Right atrium auricular region (tissue), 2 donors: ENCODE results near the gene CD55. TPM values are rescaled to one million over a fixed set of nuclear protein-coding genes. Genes with fewer than 3 reads are reported as not detected.

Experiments used
- DNase-seq: peaks from one replicate; pipeline ENCODE4 v3.0.0-alpha.2; 2019; ENCODE audit warnings: low spot score
- H3K27ac ChIP-seq, 2 donors: fragments of 200-600 bp; sonication (generic); 1 replicate in 1 of 2; 2 replicates in 1 of 2; pipeline ENCODE4 v1.5.1; 2016 to 2019
- H3K27me3 ChIP-seq, 2 donors: fragments of 200-600 bp; sonication (generic); one replicate each; pipeline versions ENCODE4 v1.5.1 to v1.6.0; 2017 to 2019
- H3K36me3 ChIP-seq: fragments of 200-600 bp; sonication (generic); one replicate; pipeline ENCODE4 v1.5.1; 2016
- H3K4me1 ChIP-seq, 2 donors: fragments of 200-600 bp; sonication (generic); one replicate each; pipeline versions ENCODE4 v1.5.1 to v1.6.0; 2017 to 2019
- H3K4me3 ChIP-seq, 2 donors: fragments of 200-600 bp; sonication (generic); 1 replicate in 1 of 2; 2 replicates in 1 of 2; pipeline ENCODE4 v1.5.1; 2017 to 2019; ENCODE audit warnings: mild to moderate bottlenecking in 1 of 2, moderate library complexity in 1 of 2
- H3K9me3 ChIP-seq, 2 donors: fragments of 200-600 bp; sonication (generic); one replicate each; pipeline ENCODE4 v1.5.1; 2019
- total RNA-seq, 2 donors: library from RNA; depleted of rRNA; stranded (reverse); fragments of >200 nt; gene quantifications; one replicate each; pipeline ENCODE4 v1.1.0, GENCODE V29; 2016
- TF ChIP-seq, protein P1 (sequence below), 2 donors: fragments of 200-600 bp; sonication (generic); IDR thresholded peaks; one replicate each; pipeline ENCODE4 v1.5.1; 2019; ENCODE audit warnings: antibody characterized with exemption in 2 of 2

The CD55 gene
- 100 to 1,000 TPM; 109 to 117 TPM for total RNA-seq

- TF ChIP-seq, protein P1, sequence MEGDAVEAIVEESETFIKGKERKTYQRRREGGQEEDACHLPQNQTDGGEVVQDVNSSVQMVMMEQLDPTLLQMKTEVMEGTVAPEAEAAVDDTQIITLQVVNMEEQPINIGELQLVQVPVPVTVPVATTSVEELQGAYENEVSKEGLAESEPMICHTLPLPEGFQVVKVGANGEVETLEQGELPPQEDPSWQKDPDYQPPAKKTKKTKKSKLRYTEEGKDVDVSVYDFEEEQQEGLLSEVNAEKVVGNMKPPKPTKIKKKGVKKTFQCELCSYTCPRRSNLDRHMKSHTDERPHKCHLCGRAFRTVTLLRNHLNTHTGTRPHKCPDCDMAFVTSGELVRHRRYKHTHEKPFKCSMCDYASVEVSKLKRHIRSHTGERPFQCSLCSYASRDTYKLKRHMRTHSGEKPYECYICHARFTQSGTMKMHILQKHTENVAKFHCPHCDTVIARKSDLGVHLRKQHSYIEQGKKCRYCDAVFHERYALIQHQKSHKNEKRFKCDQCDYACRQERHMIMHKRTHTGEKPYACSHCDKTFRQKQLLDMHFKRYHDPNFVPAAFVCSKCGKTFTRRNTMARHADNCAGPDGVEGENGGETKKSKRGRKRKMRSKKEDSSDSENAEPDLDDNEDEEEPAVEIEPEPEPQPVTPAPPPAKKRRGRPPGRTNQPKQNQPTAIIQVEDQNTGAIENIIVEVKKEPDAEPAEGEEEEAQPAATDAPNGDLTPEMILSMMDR (IDR thresholded peaks at IDR 0.05): peak in 1 of 2 donors; percentile 28
- Histone ChIP-seq H3K4me3 (peak within 1 kb of the TSS; percentile 74 to 87), H3K9me3 (no peaks in the 10 kb centered on the region), H3K36me3 (peaks cover 10% of the 10 kb centered on the region), H3K4me1 (peaks cover 0 to 41% of the 10 kb centered on the region in 2 donors), H3K27me3 (no peaks in the 10 kb centered on the region), H3K27ac (peak within 1 kb of the TSS; percentile 94 to 96)
- DNase-seq: peak; percentile 99
Observed at GRCh38 chr1:207321079-207321789, at the start of gene CD55. Gene CD55, plus strand, starts transcription at chr1:207321678. Its CDS starts 88 bp downstream, at chr1:207321766.

- Histone ChIP-seq H3K27ac (no peak overlapping the region), H3K27me3 (no peaks in the 10 kb centered on the region), H3K4me3 (no peak overlapping the region), H3K4me1 (no peaks in the 10 kb centered on the region), H3K9me3 (no peaks in the 10 kb centered on the region), H3K36me3 (no peaks in the 10 kb centered on the region)
- TF ChIP-seq, protein P1 (IDR thresholded peaks at IDR 0.05): no peak
- DNase-seq: no peak
Observed at GRCh38 chr1:207274882-207275281, 46.6 kb upstream of the CD55 start.

DNA sequence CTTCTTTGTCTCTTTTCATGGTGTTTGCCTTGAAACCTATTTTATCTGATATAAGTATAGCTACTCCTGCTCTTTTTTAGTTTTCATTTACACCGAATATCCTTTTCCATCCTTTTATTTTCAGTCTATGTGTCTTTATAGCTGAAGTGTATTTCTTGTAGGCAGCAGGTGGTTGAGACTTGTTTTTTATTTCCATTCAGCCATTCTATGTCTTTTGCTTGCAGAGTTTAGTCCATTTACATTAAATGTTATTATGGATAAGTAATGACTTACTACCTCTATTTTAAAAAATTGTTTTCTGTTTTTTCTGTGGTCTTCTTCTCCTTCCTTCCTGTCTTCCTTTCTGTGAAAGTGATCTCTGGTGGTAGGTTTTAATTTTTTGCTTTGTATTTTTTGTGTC lies 45.0 kb upstream of the CD55 start:
- no peaks in the 10 kb centered on the region for H3K9me3 ChIP-seq
- H3K4me1 ChIP-seq: no peaks in the 10 kb centered on the region
- H3K27me3 ChIP-seq: no peaks in the 10 kb centered on the region
- TF ChIP-seq, protein P1 (IDR thresholded peaks at IDR 0.05): no peak
- H3K36me3 ChIP-seq: no peaks in the 10 kb centered on the region
- H3K4me3 ChIP-seq: no peak overlapping the region
- DNase-seq: no peak
- no peak overlapping the region for H3K27ac ChIP-seq

DNA sequence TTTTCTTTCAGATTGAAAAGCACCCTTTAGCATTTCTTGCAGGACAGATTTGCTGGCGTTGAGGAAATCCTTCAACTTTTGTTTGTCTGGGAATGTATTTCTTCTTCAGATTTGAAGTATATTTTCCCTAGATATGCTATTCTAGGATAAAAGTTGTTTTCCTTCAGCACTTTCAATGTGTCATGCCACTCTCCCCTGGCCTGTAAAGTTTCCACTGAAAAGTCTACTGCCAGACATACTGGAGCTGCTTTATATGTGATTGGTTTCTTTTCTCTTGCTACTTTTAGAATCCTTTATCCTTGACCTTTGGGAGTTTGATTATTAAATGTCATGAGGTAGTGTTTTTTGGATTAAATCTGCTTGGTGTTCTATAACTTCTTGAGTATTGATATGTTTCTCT lies 44.2 kb upstream of the CD55 start:
- no peaks in the 10 kb centered on the region for H3K4me1 ChIP-seq
- no peak overlapping the region for H3K4me3 ChIP-seq
- TF ChIP-seq, protein P1 (IDR thresholded peaks at IDR 0.05): no peak
- no peaks in the 10 kb centered on the region for H3K27me3 ChIP-seq
- no peaks in the 10 kb centered on the region for H3K9me3 ChIP-seq
- H3K27ac ChIP-seq: no peak overlapping the region
- DNase-seq: no peak
- H3K36me3 ChIP-seq: no peaks in the 10 kb centered on the region

- H3K9me3 ChIP-seq: no peaks in the 10 kb centered on the region
- TF ChIP-seq, protein P1 (IDR thresholded peaks at IDR 0.05): no peak
- H3K36me3 ChIP-seq: no peaks in the 10 kb centered on the region
- DNase-seq: no peak
- H3K4me1 ChIP-seq: peaks cover 0 to 1% of the 10 kb centered on the region in 2 donors
- H3K4me3 ChIP-seq: no peak overlapping the region
- no peaks in the 10 kb centered on the region for H3K27me3 ChIP-seq
- no peak overlapping the region for H3K27ac ChIP-seq
Observed at GRCh38 chr1:207279652-207280051, 41.8 kb upstream of the CD55 start.

- TF ChIP-seq, protein P1 (IDR thresholded peaks at IDR 0.05): no peak
- H3K4me3 ChIP-seq: no peak overlapping the region
- H3K9me3 ChIP-seq: no peaks in the 10 kb centered on the region
- no peak for DNase-seq
- no peaks in the 10 kb centered on the region for H3K36me3 ChIP-seq
- no peak overlapping the region for H3K27ac ChIP-seq
- H3K4me1 ChIP-seq: peaks cover 0 to 4% of the 10 kb centered on the region in 2 donors
- no peaks in the 10 kb centered on the region for H3K27me3 ChIP-seq
Observed at GRCh38 chr1:207280706-207281105, 40.8 kb upstream of the CD55 start.
